Activated naive CD8-positive, alpha-beta T cell (primary cell): ENCODE results near the gene ZNF575.
A peak's percentile ranks its signal among the peaks of the same experiment; 100 is the strongest.

Source experiments
- H3K27ac Mint-ChIP-seq: one replicate; pipeline ENCODE4 v1.8.0; 2021; ENCODE audit warnings: mixed read lengths
- H3K27me3 Mint-ChIP-seq: one replicate; pipeline ENCODE4 v1.8.0; 2021; ENCODE audit warnings: mixed read lengths
- H3K36me3 Mint-ChIP-seq: one replicate; pipeline ENCODE4 v1.8.0; 2021; ENCODE audit warnings: mixed read lengths
- H3K4me1 Mint-ChIP-seq: one replicate; pipeline ENCODE4 v1.8.0; 2021; ENCODE audit warnings: low read depth, mixed read lengths
- H3K4me3 Mint-ChIP-seq: one replicate; pipeline ENCODE4 v1.8.0; 2021; ENCODE audit warnings: mild to moderate bottlenecking, mixed read lengths
- H3K9me3 Mint-ChIP-seq: one replicate; pipeline ENCODE4 v1.8.0; 2021; ENCODE audit warnings: low read depth, mixed read lengths

The ZNF575 gene, protein sequence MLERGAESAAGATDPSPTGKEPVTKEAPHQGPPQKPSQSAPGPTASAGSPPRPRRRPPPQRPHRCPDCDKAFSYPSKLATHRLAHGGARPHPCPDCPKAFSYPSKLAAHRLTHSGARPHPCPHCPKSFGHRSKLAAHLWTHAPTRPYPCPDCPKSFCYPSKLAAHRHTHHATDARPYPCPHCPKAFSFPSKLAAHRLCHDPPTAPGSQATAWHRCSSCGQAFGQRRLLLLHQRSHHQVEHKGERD

GRCh38 chr19:43532962-43533545 is at the start of gene ZNF575:
TSS of gene ZNF575 (plus strand) at chr19:43533188. CDS start at chr19:43534423, 1,235 bp downstream.
- no peaks in the 10 kb centered on the region for H3K9me3 Mint-ChIP-seq
- no peaks in the 10 kb centered on the region for H3K36me3 Mint-ChIP-seq
- peak within 1 kb of the TSS; percentile 93 for H3K4me3 Mint-ChIP-seq
- H3K27me3 Mint-ChIP-seq, result no peaks in the 10 kb centered on the region
- H3K27ac Mint-ChIP-seq, result peak within 1 kb of the TSS; percentile 96
- H3K4me1 Mint-ChIP-seq, result peaks cover 20% of the 10 kb centered on the region

DNA sequence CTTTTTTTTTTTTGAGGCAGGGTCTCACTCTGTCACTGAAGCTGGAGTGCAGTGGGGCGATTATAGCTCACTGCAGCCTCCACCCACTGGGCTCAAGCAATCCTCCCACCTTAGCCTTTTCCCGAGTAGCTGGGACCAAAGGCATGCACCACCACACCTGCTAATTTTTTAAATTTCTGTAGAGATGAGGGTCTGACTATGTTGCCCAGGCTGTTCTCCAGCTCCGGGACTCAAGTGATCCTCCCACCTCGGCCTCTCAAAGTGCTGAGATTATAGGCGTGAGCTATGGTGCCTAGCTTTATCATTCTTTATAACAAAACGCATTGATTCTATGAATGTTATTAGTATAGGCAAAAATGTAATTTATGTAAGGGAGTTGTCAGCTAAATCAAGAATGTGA is 49.7 kb upstream of the ZNF575 start:
- Mint-ChIP-seq H3K36me3 (peaks cover 1% of the 10 kb centered on the region), H3K9me3 (no peaks in the 10 kb centered on the region), H3K27ac (no peak overlapping the region), H3K27me3 (no peaks in the 10 kb centered on the region), H3K4me1 (no peaks in the 10 kb centered on the region), H3K4me3 (no peak overlapping the region)

DNA sequence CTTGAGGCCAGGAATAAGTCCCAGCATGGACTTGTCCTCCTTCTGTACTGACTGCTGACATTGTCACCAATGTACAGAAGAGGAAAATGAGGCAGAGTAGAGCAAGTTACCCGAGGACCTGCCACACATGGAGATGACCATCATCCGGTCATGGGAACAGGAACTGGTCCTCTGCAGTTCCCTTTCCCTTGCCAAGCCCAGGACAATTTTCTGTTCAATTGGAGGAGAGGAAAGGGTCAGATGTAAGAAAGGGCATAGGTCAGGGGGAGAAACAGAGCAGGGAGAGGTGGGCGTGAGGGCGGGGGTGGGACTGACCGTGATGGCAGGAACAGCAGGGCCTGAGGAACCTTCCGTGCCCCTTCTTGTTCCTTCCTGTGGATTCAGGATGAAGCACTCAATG is 47.0 kb upstream of the ZNF575 start:
- Mint-ChIP-seq H3K27me3 (no peaks in the 10 kb centered on the region), H3K9me3 (no peaks in the 10 kb centered on the region), H3K4me1 (peaks cover 8% of the 10 kb centered on the region), H3K36me3 (no peaks in the 10 kb centered on the region), H3K27ac (no peak overlapping the region), H3K4me3 (no peak overlapping the region)

DNA sequence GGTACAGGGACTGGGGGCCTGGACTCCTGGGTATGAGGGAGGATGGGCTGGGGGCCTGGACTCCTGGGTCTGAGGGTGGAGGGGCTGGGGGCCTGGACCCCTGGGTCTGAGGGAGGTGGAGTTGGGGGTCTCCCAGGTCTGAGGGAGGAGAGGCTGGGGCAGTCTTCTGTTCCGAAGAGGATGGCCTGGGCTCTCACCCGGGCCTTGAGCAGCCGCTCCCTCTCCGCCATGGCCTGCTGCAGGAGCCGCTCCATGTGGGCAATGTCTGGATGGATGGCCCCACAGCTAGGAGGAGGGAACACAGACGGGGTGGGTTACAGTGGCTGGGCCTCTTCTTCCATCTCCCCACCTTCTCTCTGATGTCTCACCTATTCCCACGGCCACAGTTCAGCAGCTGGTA is 46.6 kb upstream of the ZNF575 start:
- no peaks in the 10 kb centered on the region for H3K9me3 Mint-ChIP-seq
- H3K36me3 Mint-ChIP-seq, result no peaks in the 10 kb centered on the region
- no peaks in the 10 kb centered on the region for H3K27me3 Mint-ChIP-seq
- no peak overlapping the region for H3K27ac Mint-ChIP-seq
- no peak overlapping the region for H3K4me3 Mint-ChIP-seq
- peaks cover 8% of the 10 kb centered on the region for H3K4me1 Mint-ChIP-seq

GRCh38 chr19:43488179-43488578 is 44.8 kb upstream of the ZNF575 start:
- H3K4me3 Mint-ChIP-seq, result no peak overlapping the region
- H3K27me3 Mint-ChIP-seq, result no peaks in the 10 kb centered on the region
- no peaks in the 10 kb centered on the region for H3K36me3 Mint-ChIP-seq
- peaks cover 8% of the 10 kb centered on the region for H3K4me1 Mint-ChIP-seq
- no peaks in the 10 kb centered on the region for H3K9me3 Mint-ChIP-seq
- H3K27ac Mint-ChIP-seq, result no peak overlapping the region

GRCh38 chr19:43489310-43489709 is 43.7 kb upstream of the ZNF575 start:
- H3K9me3 Mint-ChIP-seq, result no peaks in the 10 kb centered on the region

GRCh38 chr19:43489979-43490599 is 42.9 kb upstream of the ZNF575 start:
- H3K4me1 Mint-ChIP-seq, result peaks cover 8% of the 10 kb centered on the region
- H3K9me3 Mint-ChIP-seq, result no peaks in the 10 kb centered on the region
- no peaks in the 10 kb centered on the region for H3K36me3 Mint-ChIP-seq
- H3K27ac Mint-ChIP-seq, result no peak overlapping the region
- H3K27me3 Mint-ChIP-seq, result no peaks in the 10 kb centered on the region
- H3K4me3 Mint-ChIP-seq, result no peak overlapping the region

More at GRCh38 chr19:43489310-43489709, 43.7 kb upstream of the ZNF575 start:
- no peaks in the 10 kb centered on the region for H3K36me3 Mint-ChIP-seq
- peak overlapping the region; percentile 54 for H3K27ac Mint-ChIP-seq
- H3K27me3 Mint-ChIP-seq, result no peaks in the 10 kb centered on the region
- H3K4me3 Mint-ChIP-seq, result no peak overlapping the region
- H3K4me1 Mint-ChIP-seq, result peaks cover 8% of the 10 kb centered on the region

- Mint-ChIP-seq H3K4me1 (peaks cover 8% of the 10 kb centered on the region), H3K27me3 (no peaks in the 10 kb centered on the region), H3K9me3 (no peaks in the 10 kb centered on the region), H3K36me3 (no peaks in the 10 kb centered on the region), H3K27ac (no peak overlapping the region), H3K4me3 (no peak overlapping the region)
Observed at GRCh38 chr19:43490759-43491158, 42.2 kb upstream of the ZNF575 start.

- Mint-ChIP-seq H3K27ac (no peak overlapping the region), H3K4me3 (no peak overlapping the region), H3K9me3 (no peaks in the 10 kb centered on the region), H3K4me1 (peaks cover 4% of the 10 kb centered on the region), H3K27me3 (no peaks in the 10 kb centered on the region), H3K36me3 (peaks cover 5% of the 10 kb centered on the region)
Observed at GRCh38 chr19:43495082-43495481, 37.9 kb upstream of the ZNF575 start.

- no peak overlapping the region for H3K27ac Mint-ChIP-seq
- peaks cover 10% of the 10 kb centered on the region for H3K4me1 Mint-ChIP-seq
- no peak overlapping the region for H3K4me3 Mint-ChIP-seq
- peaks cover 5% of the 10 kb centered on the region for H3K36me3 Mint-ChIP-seq
- no peaks in the 10 kb centered on the region for H3K9me3 Mint-ChIP-seq
- H3K27me3 Mint-ChIP-seq, result no peaks in the 10 kb centered on the region
Observed at GRCh38 chr19:43496960-43497359, 36.0 kb upstream of the ZNF575 start.

DNA sequence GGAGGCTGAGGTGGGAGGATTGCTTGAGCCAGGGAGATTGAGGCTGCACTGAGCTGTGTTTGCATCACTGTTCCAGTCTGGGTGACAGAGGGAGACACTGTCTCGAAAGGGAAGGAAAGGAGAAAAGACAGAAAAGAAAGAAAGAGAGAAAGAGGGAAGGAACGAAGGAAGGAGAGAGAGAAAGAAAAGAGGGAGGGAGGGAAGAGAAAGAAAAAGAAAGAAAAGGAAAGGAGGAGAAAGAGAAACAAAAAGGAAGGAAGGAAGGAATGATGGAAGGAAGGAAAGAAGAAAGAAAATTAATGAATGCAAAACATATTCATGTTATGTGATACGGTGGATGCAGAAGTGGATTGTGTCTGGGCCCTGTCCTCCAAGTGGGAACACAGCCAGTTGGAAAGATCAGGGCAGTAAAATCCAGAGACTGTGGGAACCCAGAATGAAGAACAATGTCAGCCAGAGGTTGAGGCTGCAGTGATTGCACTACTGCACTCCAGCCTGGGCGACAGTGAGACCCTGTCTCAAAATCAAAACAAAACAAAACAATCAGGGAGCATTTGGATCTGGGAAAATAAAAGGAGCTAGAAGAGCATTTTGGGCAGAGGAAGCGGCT is 34.6 kb upstream of the ZNF575 start:
- H3K4me3 Mint-ChIP-seq, result no peak overlapping the region
- H3K27me3 Mint-ChIP-seq, result no peaks in the 10 kb centered on the region
- H3K4me1 Mint-ChIP-seq, result peaks cover 23% of the 10 kb centered on the region
- H3K9me3 Mint-ChIP-seq, result no peaks in the 10 kb centered on the region
- H3K36me3 Mint-ChIP-seq, result peaks cover 8% of the 10 kb centered on the region
- no peak overlapping the region for H3K27ac Mint-ChIP-seq

DNA sequence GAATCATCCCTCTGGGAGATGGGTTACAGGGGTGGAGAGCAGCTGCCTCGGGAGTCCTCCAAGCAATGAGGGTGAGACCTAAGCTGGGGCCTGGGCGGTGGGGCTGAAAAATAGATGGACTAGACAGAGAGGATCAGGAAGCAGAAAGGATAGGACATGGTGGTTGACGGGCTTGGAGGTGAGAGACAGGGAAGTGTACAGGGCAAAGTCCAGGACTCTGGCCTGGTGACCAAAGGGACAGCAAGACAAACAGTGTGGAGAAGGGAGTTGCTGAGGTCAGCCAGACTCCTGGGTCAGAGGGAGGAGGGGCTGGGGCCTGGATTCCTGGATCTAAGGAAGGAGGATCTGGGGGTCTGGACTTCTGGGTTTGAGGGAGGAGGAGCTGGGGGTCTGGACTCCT is 33.9 kb upstream of the ZNF575 start:
- peaks cover 27% of the 10 kb centered on the region for H3K4me1 Mint-ChIP-seq
- H3K27me3 Mint-ChIP-seq, result no peaks in the 10 kb centered on the region
- no peaks in the 10 kb centered on the region for H3K9me3 Mint-ChIP-seq
- peaks cover 8% of the 10 kb centered on the region for H3K36me3 Mint-ChIP-seq
- peak overlapping the region; percentile 61 for H3K27ac Mint-ChIP-seq
- no peak overlapping the region for H3K4me3 Mint-ChIP-seq

DNA sequence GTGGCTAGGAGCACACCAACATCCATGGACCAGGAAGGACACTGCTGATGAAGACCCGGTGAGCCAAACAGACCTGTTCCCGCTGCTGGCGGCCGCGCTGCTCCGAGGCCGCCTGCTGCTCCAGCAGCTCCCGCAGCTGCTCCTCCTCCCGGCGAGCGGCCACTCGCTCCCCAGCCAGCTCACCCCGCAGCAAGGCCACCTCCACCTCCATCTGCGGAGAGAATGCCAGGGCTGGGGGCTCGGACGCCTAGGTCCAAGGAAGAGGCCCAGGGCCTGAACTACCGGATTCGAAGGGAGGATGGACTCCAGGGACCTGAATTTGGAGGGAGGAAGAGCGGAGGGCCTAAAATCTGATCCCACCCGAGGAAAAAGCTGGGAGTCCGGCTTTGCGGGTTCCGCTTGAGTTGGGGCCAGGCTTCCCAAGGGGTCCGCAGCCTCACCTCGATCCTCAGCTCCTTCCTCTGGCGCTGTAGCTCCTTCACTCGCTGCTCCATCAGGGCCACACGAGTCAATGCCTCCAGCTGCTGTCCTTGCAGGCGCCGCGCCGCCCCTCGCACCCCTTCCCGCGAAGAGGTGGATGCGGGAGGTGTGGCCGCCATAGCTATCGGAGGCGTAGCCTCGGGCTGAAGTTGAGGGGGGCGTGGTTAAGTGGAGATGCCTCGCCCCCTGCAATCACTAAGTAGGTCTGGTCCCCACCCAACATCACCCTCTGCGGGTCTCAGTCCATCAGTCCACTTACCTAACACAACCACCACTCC is 31.1 kb upstream of the ZNF575 start:
- Mint-ChIP-seq H3K27ac (no peak overlapping the region), H3K9me3 (no peaks in the 10 kb centered on the region), H3K27me3 (no peaks in the 10 kb centered on the region), H3K4me1 (peaks cover 36% of the 10 kb centered on the region), H3K36me3 (peaks cover 6% of the 10 kb centered on the region), H3K4me3 (peak overlapping the region; percentile 38)

DNA sequence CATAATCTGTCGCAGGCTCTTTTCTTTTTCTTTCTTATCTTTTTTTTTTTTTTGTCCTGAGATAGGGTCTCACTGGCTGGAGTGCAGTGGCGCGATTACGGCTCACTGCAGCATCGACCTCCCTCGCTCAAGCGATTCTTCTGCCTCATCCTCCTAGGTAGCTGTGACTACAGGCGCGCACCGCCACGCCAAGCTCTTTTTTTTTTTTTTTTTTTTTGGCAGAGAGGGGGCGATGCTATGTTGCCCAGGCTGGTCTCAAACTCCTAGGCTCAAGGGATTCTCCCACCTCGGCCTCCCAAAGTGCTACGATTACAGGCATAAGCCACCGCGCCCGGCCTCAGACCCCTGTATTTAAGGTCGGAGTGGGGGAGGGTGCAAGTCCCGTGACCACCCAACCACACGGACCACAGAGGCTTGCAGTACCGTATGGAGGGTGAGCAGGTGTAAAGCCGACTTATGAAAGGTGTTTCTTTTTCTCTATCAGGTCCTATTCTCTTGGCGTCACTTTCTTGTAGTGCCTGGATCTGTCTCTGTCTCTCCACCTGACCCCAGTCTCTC is 30.5 kb upstream of the ZNF575 start:
- Mint-ChIP-seq H3K9me3 (no peaks in the 10 kb centered on the region), H3K36me3 (peaks cover 6% of the 10 kb centered on the region), H3K4me1 (peaks cover 36% of the 10 kb centered on the region), H3K27me3 (no peaks in the 10 kb centered on the region), H3K27ac (peak overlapping the region; percentile 88), H3K4me3 (peak overlapping the region; percentile 96)
